Measurements from ENCODE around the gene MACROH2A2. TPM values are rescaled to one million over a fixed set of nuclear protein-coding genes. Genes with fewer than 3 reads are reported as not detected.

MACROH2A2 gene
- 0.19 TPM for polyA plus RNA-seq (2012; ENCODE audit: insufficient read length, low read depth)

- TF ChIP-seq POLR2AphosphoS5 (IDR thresholded peaks at IDR 0.05; ENCODE audit: low read depth, low read length) (no peak), FOXP2 (optimal IDR thresholded peaks at IDR 0.05; ENCODE audit: borderline replicate concordance, extremely low read depth, extremely low read length, insufficient read depth) (no peak)
These were observed at the start of gene MACROH2A2 for GRCh38 chr10:70052462-70053217. MACROH2A2 (plus strand) TSS chr10:70052846; CDS start chr10:70075659, 22,813 bp downstream.

DNA sequence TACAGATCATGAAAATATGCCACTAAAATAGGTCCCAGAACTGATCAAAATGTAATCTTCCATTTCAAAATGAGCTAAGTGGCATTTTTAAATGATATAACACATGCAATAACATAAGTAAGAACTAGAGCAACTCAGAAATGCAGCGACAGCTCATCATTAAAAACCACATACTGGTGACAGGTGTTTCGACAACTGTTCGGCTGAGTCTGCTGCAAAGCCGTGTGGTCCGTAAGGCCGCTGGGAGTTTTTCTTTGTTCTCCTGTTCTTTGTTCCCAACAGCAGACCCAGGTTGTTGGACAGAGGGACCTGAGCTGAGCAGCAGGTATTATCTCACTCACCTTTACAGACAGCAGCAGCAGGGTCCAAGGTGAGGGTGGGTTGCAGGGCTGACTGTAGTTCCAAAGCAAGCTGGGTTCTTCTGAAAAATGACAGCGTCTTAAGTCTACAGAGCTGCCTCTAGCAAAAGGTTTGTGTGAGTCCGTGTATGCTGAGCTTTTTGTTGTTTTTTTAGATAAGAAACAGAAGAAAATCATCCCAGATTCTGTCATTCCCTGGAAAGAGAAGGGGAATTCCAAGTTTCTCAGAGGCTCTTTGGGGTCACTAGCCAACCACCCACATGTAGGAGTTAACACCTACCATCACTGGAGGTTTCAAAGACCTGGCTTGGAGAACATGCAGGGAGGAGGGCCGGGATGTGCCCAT lies 45.4 kb upstream of the MACROH2A2 start:
- TF ChIP-seq POLR2AphosphoS5 (IDR thresholded peaks at IDR 0.05; ENCODE audit: low read depth, low read length) (no peak), TAF1 (IDR thresholded peaks at IDR 0.05; ENCODE audit: borderline replicate concordance, insufficient read depth, low read length) (no peak)

DNA sequence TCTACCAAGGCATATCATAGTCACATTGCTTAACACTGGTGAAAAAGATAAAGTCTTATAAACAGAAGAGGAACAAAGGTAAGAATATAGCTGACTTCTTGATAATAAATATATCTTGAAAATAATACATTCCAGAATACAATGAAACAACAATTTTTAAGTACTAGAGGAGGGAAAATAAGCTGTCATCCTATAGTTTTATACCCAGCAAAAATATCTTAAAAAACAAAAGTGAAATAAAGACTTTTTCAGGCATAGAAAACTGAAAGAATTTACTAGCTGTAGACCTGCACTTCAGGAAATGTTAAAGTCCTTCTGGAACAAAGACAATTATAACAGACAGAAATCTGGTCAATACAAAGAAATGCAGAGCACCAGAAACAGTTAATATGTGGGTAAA lies 21.4 kb upstream of the MACROH2A2 start:
- no peak for TF ChIP-seq REST (IDR thresholded peaks at IDR 0.05; ENCODE audit: insufficient read depth in 1 of 2, low read depth in 2 of 2, low read length in 2 of 2)
- TF ChIP-seq TAF1 (IDR thresholded peaks at IDR 0.05; ENCODE audit: borderline replicate concordance, insufficient read depth, low read length): no peak
- TF ChIP-seq POLR2AphosphoS5 (IDR thresholded peaks at IDR 0.05; ENCODE audit: low read depth, low read length): no peak
- no peak for TF ChIP-seq SIN3A (IDR thresholded peaks at IDR 0.05; ENCODE audit: borderline replicate concordance, insufficient read depth, low read length)
- TF ChIP-seq FOXP2 (optimal IDR thresholded peaks at IDR 0.05; ENCODE audit: borderline replicate concordance, extremely low read depth, extremely low read length, insufficient read depth): no peak

- TF ChIP-seq FOXP2 (optimal IDR thresholded peaks at IDR 0.05; ENCODE audit: borderline replicate concordance, extremely low read depth, extremely low read length, insufficient read depth): no peak
- no peak for TF ChIP-seq POLR2AphosphoS5 (IDR thresholded peaks at IDR 0.05; ENCODE audit: low read depth, low read length)
- no peak for TF ChIP-seq SIN3A (IDR thresholded peaks at IDR 0.05; ENCODE audit: borderline replicate concordance, insufficient read depth, low read length)
- no peak for TF ChIP-seq REST (IDR thresholded peaks at IDR 0.05; ENCODE audit: insufficient read depth in 1 of 2, low read depth in 2 of 2, low read length in 2 of 2)
- no peak for TF ChIP-seq TAF1 (IDR thresholded peaks at IDR 0.05; ENCODE audit: borderline replicate concordance, insufficient read depth, low read length)
These were observed 19.9 kb upstream of the MACROH2A2 start for GRCh38 chr10:70032667-70033289.

DNA sequence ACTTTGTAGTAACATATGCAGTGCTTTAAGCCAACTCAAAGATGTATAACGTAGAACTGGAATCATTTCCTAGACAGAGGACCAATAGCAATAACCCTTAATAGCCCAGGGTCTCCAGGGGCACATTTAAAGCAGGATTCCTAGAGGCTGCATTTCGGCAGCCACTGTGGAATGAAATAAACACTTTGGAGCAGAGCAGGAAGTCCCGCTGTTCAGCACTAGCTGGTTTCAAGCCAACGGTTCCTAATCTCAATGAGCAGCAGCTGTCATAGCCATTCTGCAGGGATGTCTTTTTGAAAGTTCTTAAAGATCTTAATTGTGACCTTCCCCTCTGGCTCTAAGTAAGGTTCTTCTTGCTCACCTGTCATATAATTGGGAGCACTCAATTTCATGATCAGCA lies 18.4 kb upstream of the MACROH2A2 start:
- TF ChIP-seq REST (IDR thresholded peaks at IDR 0.05; ENCODE audit: insufficient read depth in 1 of 2, low read depth in 2 of 2, low read length in 2 of 2): no peak
- TF ChIP-seq FOXP2 (optimal IDR thresholded peaks at IDR 0.05; ENCODE audit: borderline replicate concordance, extremely low read depth, extremely low read length, insufficient read depth): no peak
- TF ChIP-seq POLR2AphosphoS5 (IDR thresholded peaks at IDR 0.05; ENCODE audit: low read depth, low read length): no peak
- TF ChIP-seq TAF1 (IDR thresholded peaks at IDR 0.05; ENCODE audit: borderline replicate concordance, insufficient read depth, low read length): no peak
- no peak for TF ChIP-seq SIN3A (IDR thresholded peaks at IDR 0.05; ENCODE audit: borderline replicate concordance, insufficient read depth, low read length)

Data from PFSK-1 (cell line).